Natural killer cell (primary cell): ENCODE data around the gene WDR43. TPM values are rescaled to one million over a fixed set of nuclear protein-coding genes. Genes with fewer than 3 reads are reported as not detected.

Source experiments
- ATAC-seq, 3 donors: fragments of 150-1000 bp in 2 of 3; fragments of 200-7000 bp in 1 of 3; cut with Tn5 transposase; 1 replicate in 1 of 3; 2 replicates in 2 of 3; pipeline ENCODE4 v1.10.0; 2021; ENCODE audit warnings: mild to moderate bottlenecking in 2 of 3, moderate library complexity in 2 of 3
- DNase-seq, 2 donors: peaks; one replicate each; pipeline versions ENCODE4 v3.0.0 to v3.0.0-alpha.2; 2013 to 2021; ENCODE audit warnings: mixed read lengths in 1 of 2
- H3K27ac ChIP-seq: one replicate; pipeline ENCODE4 v1.5.1; 2013; ENCODE audit warnings: mild to moderate bottlenecking, low read length
- H3K27me3 ChIP-seq: one replicate; pipeline ENCODE4 v1.6.1; 2013; ENCODE audit warnings: low read length; ENCODE audit not compliant: control insufficient read depth, insufficient read depth
- H3K36me3 ChIP-seq: one replicate; pipeline ENCODE4 v1.6.1; 2013; ENCODE audit warnings: low read length; ENCODE audit not compliant: control insufficient read depth, insufficient read depth
- H3K4me1 ChIP-seq: one replicate; pipeline ENCODE4 v1.6.1; 2013; ENCODE audit warnings: low read length; ENCODE audit not compliant: control insufficient read depth, insufficient read depth
- H3K4me3 ChIP-seq: one replicate; pipeline ENCODE4 v1.5.1; 2013; ENCODE audit warnings: low read length
- H3K9me3 ChIP-seq: one replicate; pipeline ENCODE4 v1.6.1; 2013; ENCODE audit warnings: low read length; ENCODE audit not compliant: control insufficient read depth, insufficient read depth
- H3K27ac Mint-ChIP-seq, 2 donors: one replicate each; pipeline ENCODE4 v1.8.0; 2022; ENCODE audit warnings: mild to moderate bottlenecking in 2 of 2, mixed read lengths in 2 of 2, moderate library complexity in 1 of 2
- H3K27me3 Mint-ChIP-seq, 2 donors: one replicate each; pipeline ENCODE4 v1.8.0; 2022; ENCODE audit warnings: low read depth in 2 of 2, mixed read lengths in 2 of 2
- H3K36me3 Mint-ChIP-seq: one replicate; pipeline ENCODE4 v1.8.0; 2022; ENCODE audit warnings: mixed read lengths
- H3K4me1 Mint-ChIP-seq, 2 donors: one replicate each; pipeline ENCODE4 v1.8.0; 2022; ENCODE audit warnings: mixed read lengths in 2 of 2
- H3K4me3 Mint-ChIP-seq: one replicate; pipeline ENCODE4 v1.8.0; 2022; ENCODE audit warnings: mild to moderate bottlenecking, moderate library complexity, mixed read lengths
- H3K9me3 Mint-ChIP-seq, 2 donors: one replicate each; pipeline ENCODE4 v1.8.0; 2022; ENCODE audit warnings: mixed read lengths in 2 of 2
- WGBS: methylation state at CpG from one replicate; pipeline ENCODE4 v1.1.7; 2013; ENCODE audit warnings: missing lambda C conversion rate; ENCODE audit not compliant: insufficient coverage; 5-methylcytosine and 5-hydroxymethylcytosine counted together
- intact Hi-C: fragments of 100-400 bp; cut with micrococcal nuclease; formaldehyde crosslinking; loops from one replicate; pipeline ENCODE4 v1.14.2; 2022
- total RNA-seq, 4 donors: library from RNA; stranded (reverse); fragments of 120-200 nt in 1 of 4; gene quantifications; one replicate each; pipeline versions ENCODE4 v1.2.3 to v1.2.4, GENCODE V29; 2013 to 2022
- TF ChIP-seq, protein P1 (sequence below): fragments of 200-600 bp; IDR thresholded peaks from one replicate; pipeline ENCODE4 v1.8.0; 2022; ENCODE audit warnings: antibody characterized with exemption

Gene WDR43
- total RNA-seq, 3 donors from 2014 or later (not counting 1 experiment from before 2014, with no cell fraction given): 45.1 to 53.2 (median 49.1) TPM

GRCh38 chr2:28927469-28927868 is 33.0 kb downstream of the WDR43 start:
- no peaks in the 10 kb centered on the region for H3K9me3 Mint-ChIP-seq
- peaks cover 41% of the 10 kb centered on the region for H3K36me3 Mint-ChIP-seq
- no peak for ATAC-seq
- H3K4me3 ChIP-seq: no peak overlapping the region
- no peaks in the 10 kb centered on the region for H3K4me1 ChIP-seq
- no peaks in the 10 kb centered on the region for H3K27me3 Mint-ChIP-seq
- WGBS: 88% methylated on average over 2 of the region's 2 CpGs
- H3K27me3 ChIP-seq: no peaks in the 10 kb centered on the region
- DNase-seq: no peak
- no peaks in the 10 kb centered on the region for H3K9me3 ChIP-seq
- intact Hi-C loops: no loop called here
- H3K36me3 ChIP-seq: peaks cover 83% of the 10 kb centered on the region
- no peaks in the 10 kb centered on the region for H3K4me1 Mint-ChIP-seq
- TF ChIP-seq, protein P1, sequence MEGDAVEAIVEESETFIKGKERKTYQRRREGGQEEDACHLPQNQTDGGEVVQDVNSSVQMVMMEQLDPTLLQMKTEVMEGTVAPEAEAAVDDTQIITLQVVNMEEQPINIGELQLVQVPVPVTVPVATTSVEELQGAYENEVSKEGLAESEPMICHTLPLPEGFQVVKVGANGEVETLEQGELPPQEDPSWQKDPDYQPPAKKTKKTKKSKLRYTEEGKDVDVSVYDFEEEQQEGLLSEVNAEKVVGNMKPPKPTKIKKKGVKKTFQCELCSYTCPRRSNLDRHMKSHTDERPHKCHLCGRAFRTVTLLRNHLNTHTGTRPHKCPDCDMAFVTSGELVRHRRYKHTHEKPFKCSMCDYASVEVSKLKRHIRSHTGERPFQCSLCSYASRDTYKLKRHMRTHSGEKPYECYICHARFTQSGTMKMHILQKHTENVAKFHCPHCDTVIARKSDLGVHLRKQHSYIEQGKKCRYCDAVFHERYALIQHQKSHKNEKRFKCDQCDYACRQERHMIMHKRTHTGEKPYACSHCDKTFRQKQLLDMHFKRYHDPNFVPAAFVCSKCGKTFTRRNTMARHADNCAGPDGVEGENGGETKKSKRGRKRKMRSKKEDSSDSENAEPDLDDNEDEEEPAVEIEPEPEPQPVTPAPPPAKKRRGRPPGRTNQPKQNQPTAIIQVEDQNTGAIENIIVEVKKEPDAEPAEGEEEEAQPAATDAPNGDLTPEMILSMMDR: no peak
- no peak overlapping the region for H3K27ac ChIP-seq
- H3K4me3 Mint-ChIP-seq: no peak overlapping the region
- no peak overlapping the region for H3K27ac Mint-ChIP-seq

GRCh38 chr2:28927878-28928277 is 33.4 kb downstream of the WDR43 start:
- TF ChIP-seq, protein P1: no peak
- Histone ChIP-seq H3K4me1 (no peaks in the 10 kb centered on the region), H3K27ac (no peak overlapping the region), H3K4me3 (no peak overlapping the region), H3K36me3 (peaks cover 86% of the 10 kb centered on the region), H3K27me3 (no peaks in the 10 kb centered on the region), H3K9me3 (no peaks in the 10 kb centered on the region)
- H3K4me1 Mint-ChIP-seq: no peaks in the 10 kb centered on the region
- DNase-seq (no peak), ATAC-seq (no peak)
- no peak overlapping the region for H3K27ac Mint-ChIP-seq
- peaks cover 41% of the 10 kb centered on the region for H3K36me3 Mint-ChIP-seq
- H3K9me3 Mint-ChIP-seq: no peaks in the 10 kb centered on the region
- 100% methylated on average over 1 of the region's 1 CpG for whole genome bisulfite sequencing
- intact Hi-C loops: no loop called here
- no peaks in the 10 kb centered on the region for H3K27me3 Mint-ChIP-seq
- H3K4me3 Mint-ChIP-seq: no peak overlapping the region

DNA sequence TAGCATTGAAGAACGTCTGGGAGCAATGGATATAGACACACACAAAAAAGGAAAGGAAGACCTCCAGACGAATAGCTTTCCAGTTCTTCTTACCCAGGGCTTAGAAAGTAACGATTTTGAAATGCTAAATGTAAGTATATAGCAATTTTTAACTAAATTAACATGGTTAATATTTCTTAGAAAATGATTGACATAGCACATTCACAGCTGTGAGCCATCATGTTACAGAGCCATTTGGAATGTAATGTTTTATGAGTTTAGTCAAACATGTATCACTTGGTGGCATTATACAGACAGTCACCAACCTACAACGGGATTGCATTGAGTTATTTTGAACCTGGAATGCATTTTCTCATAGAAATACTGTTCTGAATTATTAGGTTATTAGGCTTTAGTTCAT is 35.1 kb downstream of the WDR43 start:
- Histone ChIP-seq H3K4me1 (no peaks in the 10 kb centered on the region), H3K9me3 (no peaks in the 10 kb centered on the region), H3K27ac (no peak overlapping the region), H3K27me3 (no peaks in the 10 kb centered on the region), H3K4me3 (no peak overlapping the region), H3K36me3 (peaks cover 88% of the 10 kb centered on the region)
- no peaks in the 10 kb centered on the region for H3K27me3 Mint-ChIP-seq
- DNase-seq (no peak), ATAC-seq (no peak)
- H3K27ac Mint-ChIP-seq: no peak overlapping the region
- TF ChIP-seq, protein P1: no peak
- WGBS: 100% methylated on average over 1 of the region's 4 CpGs
- no peaks in the 10 kb centered on the region for H3K4me1 Mint-ChIP-seq
- intact Hi-C loops: no loop called here
- H3K4me3 Mint-ChIP-seq: no peak overlapping the region
- no peaks in the 10 kb centered on the region for H3K9me3 Mint-ChIP-seq
- H3K36me3 Mint-ChIP-seq: peaks cover 32% of the 10 kb centered on the region

- Mint-ChIP-seq H3K36me3 (peaks cover 28% of the 10 kb centered on the region), H3K4me1 (no peaks in the 10 kb centered on the region), H3K27me3 (no peaks in the 10 kb centered on the region), H3K9me3 (no peaks in the 10 kb centered on the region), H3K4me3 (no peak overlapping the region), H3K27ac (no peak overlapping the region)
- Histone ChIP-seq H3K27me3 (no peaks in the 10 kb centered on the region), H3K4me1 (no peaks in the 10 kb centered on the region), H3K27ac (no peak overlapping the region), H3K9me3 (no peaks in the 10 kb centered on the region), H3K4me3 (no peak overlapping the region), H3K36me3 (peaks cover 90% of the 10 kb centered on the region)
- ATAC-seq (no peak), DNase-seq (no peak)
- WGBS: 80% methylated on average over 1 of the region's 1 CpG
- TF ChIP-seq, protein P1: no peak
- intact Hi-C loops: no loop called here
Observed at GRCh38 chr2:28930205-28930604, 35.7 kb downstream of the WDR43 start.
